ENCODE data around the gene CUTA.

DNA sequence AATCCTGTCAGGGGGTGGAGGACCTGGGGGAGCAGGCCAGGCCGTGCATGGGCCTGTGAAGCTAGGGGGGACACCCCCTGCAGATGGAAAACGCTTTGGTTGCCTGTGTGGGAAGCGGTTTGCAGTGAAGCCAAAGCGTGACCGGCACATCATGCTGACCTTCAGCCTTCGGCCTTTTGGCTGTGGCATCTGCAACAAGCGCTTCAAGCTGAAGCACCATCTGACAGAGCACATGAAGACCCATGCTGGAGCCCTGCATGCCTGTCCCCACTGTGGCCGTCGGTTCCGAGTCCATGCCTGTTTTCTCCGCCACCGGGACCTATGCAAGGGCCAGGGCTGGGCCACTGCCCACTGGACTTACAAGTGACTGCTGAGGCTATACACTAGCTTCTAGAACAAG, 38.2 kb upstream of the CUTA start:
- no peak for TF ChIP-seq EZH2 (IDR thresholded peaks at IDR 0.05)
- no peak for TF ChIP-seq POLR2AphosphoS5 (IDR thresholded peaks at IDR 0.05; ENCODE audit: borderline replicate concordance, low read depth, low read length)
- no peak for TF ChIP-seq FOXP2 (optimal IDR thresholded peaks at IDR 0.05; ENCODE audit: control extremely low read depth, extremely low read length, insufficient read depth)

All from SK-N-MC (cell line).